KMS-11 (cell line): Measurements from ENCODE around the gene BBX.
A peak's percentile ranks its signal among the peaks of the same experiment; 100 is the strongest.

Experiments used
- H2AFZ ChIP-seq: fragments of 200-600 bp; sonication (generic); 2 replicates; pipeline ENCODE4 v1.6.1; 2016; ENCODE audit warnings: antibody characterized with exemption, mixed run types, low read depth
- H3K27ac ChIP-seq: fragments of 200-600 bp; sonication (generic); 2 replicates; pipeline ENCODE4 v1.6.1; 2016; ENCODE audit warnings: mild to moderate bottlenecking, mixed run types
- H3K27me3 ChIP-seq: fragments of 200-600 bp; sonication (generic); 2 replicates; pipeline ENCODE4 v1.6.1; 2017; ENCODE audit warnings: mild to moderate bottlenecking, low read depth, mixed run types, moderate library complexity; ENCODE audit not compliant: insufficient read depth
- H3K36me3 ChIP-seq: fragments of 200-600 bp; sonication (generic); 2 replicates; pipeline ENCODE4 v1.6.1; 2017; ENCODE audit warnings: mild to moderate bottlenecking, mixed run types; ENCODE audit not compliant: insufficient read depth
- H3K4me1 ChIP-seq: fragments of 200-600 bp; sonication (generic); 2 replicates; pipeline ENCODE4 v1.6.1; 2016; ENCODE audit warnings: mild to moderate bottlenecking, low read depth, mixed run types; ENCODE audit not compliant: poor library complexity, severe bottlenecking
- H3K4me2 ChIP-seq: fragments of 200-600 bp; sonication (generic); 2 replicates; pipeline ENCODE4 v1.7.0; 2016; ENCODE audit warnings: mild to moderate bottlenecking, mixed run types
- H3K4me3 ChIP-seq: fragments of 200-600 bp; sonication (generic); IDR thresholded peaks from 2 replicates; pipeline ENCODE4 v1.6.1; 2017; ENCODE audit warnings: low read depth, low read length, mixed read lengths; ENCODE audit not compliant: insufficient read depth
- H3K79me2 ChIP-seq: fragments of 200-600 bp; sonication (generic); 2 replicates; pipeline ENCODE4 v1.6.1; 2016; ENCODE audit warnings: low read depth, mixed run types; ENCODE audit not compliant: insufficient read depth
- H3K9ac ChIP-seq: fragments of 200-600 bp; sonication (generic); 2 replicates; pipeline ENCODE4 v1.6.1; 2016; ENCODE audit warnings: mild to moderate bottlenecking, mixed run types
- H4K20me1 ChIP-seq: fragments of 200-600 bp; sonication (generic); 2 replicates; pipeline ENCODE4 v1.6.1; 2016; ENCODE audit warnings: mild to moderate bottlenecking, mixed run types; ENCODE audit not compliant: insufficient read depth
- CTCF ChIP-seq: fragments of 200-600 bp; sonication (generic); conservative IDR thresholded peaks from 2 replicates; pipeline ENCODE4 v1.6.1; 2017; ENCODE audit warnings: low read depth, mild to moderate bottlenecking, antibody characterized with exemption, low read length, moderate library complexity, mixed read lengths

The BBX gene

GRCh38 chr3:107634099-107634489, 111.3 kb downstream of the BBX start:
- peak overlapping the region; percentile 58 for H3K4me2 ChIP-seq
- H3K27me3 ChIP-seq: no peaks in the 10 kb centered on the region
- no peak for TF ChIP-seq CTCF
- H3K27ac ChIP-seq: peak overlapping the region; percentile 27; the same call in 1 of the 2 replicates
- no peaks in the 10 kb centered on the region for H4K20me1 ChIP-seq
- H3K36me3 ChIP-seq: no peaks in the 10 kb centered on the region
- H3K79me2 ChIP-seq: no peaks in the 10 kb centered on the region; the same call in 1 of the 2 replicates
- no peak overlapping the region for H2AFZ ChIP-seq
- peaks cover 46% of the 10 kb centered on the region for H3K4me1 ChIP-seq
- H3K4me3 ChIP-seq: no peak overlapping the region
- no peak overlapping the region for H3K9ac ChIP-seq

- H3K9ac ChIP-seq: no peak overlapping the region
- no peak overlapping the region for H3K4me2 ChIP-seq
- no peaks in the 10 kb centered on the region; the same call in 1 of the 2 replicates for H3K79me2 ChIP-seq
- no peak overlapping the region for H3K4me3 ChIP-seq
- H3K4me1 ChIP-seq: peaks cover 45% of the 10 kb centered on the region
- no peaks in the 10 kb centered on the region for H4K20me1 ChIP-seq
- H3K27ac ChIP-seq: no peak overlapping the region
- no peaks in the 10 kb centered on the region for H3K27me3 ChIP-seq
- H2AFZ ChIP-seq: no peak overlapping the region
- TF ChIP-seq CTCF: no peak
- H3K36me3 ChIP-seq: no peaks in the 10 kb centered on the region
Measured at GRCh38 chr3:107637416-107638183, 114.8 kb downstream of the BBX start.

GRCh38 chr3:107641572-107642307, 119.0 kb downstream of the BBX start:
- no peak overlapping the region for H3K9ac ChIP-seq
- no peaks in the 10 kb centered on the region for H3K79me2 ChIP-seq
- H3K36me3 ChIP-seq: no peaks in the 10 kb centered on the region
- H4K20me1 ChIP-seq: no peaks in the 10 kb centered on the region
- no peak for TF ChIP-seq CTCF
- H3K4me3 ChIP-seq: no peak overlapping the region
- H3K27ac ChIP-seq: no peak overlapping the region
- H2AFZ ChIP-seq: no peak overlapping the region
- no peaks in the 10 kb centered on the region for H3K27me3 ChIP-seq
- peaks cover 23% of the 10 kb centered on the region for H3K4me1 ChIP-seq
- no peak overlapping the region for H3K4me2 ChIP-seq

GRCh38 chr3:107643038-107643883, 120.5 kb downstream of the BBX start:
- Histone ChIP-seq H3K27me3 (no peaks in the 10 kb centered on the region), H4K20me1 (no peaks in the 10 kb centered on the region), H2AFZ (no peak overlapping the region), H3K4me2 (no peak overlapping the region), H3K27ac (no peak overlapping the region), H3K4me1 (peaks cover 23% of the 10 kb centered on the region), H3K36me3 (no peaks in the 10 kb centered on the region), H3K9ac (no peak overlapping the region), H3K4me3 (no peak overlapping the region), H3K79me2 (no peaks in the 10 kb centered on the region)
- TF ChIP-seq CTCF: peak; percentile 54
